Stimulated activated CD4-positive, alpha-beta T cell treated with anti-CD3 and anti-CD28 coated beads, Interleukin-2, amount 100 ng/mL, for 24 hours (primary cell): Measurements from ENCODE around the gene RXRA.

Experiments
- DNase-seq, 2 donors: peaks; one replicate each; pipeline ENCODE4 v3.0.0-alpha.2; 2020

RXRA gene

GRCh38 chr9:134477342-134477925 is 151.2 kb downstream of the RXRA start:
- DNase-seq = no peak

- no peak for DNase-seq
Measured at GRCh38 chr9:134477927-134478326, 151.7 kb downstream of the RXRA start.

GRCh38 chr9:134481762-134482161 is 155.5 kb downstream of the RXRA start:
- DNase-seq = no peak

GRCh38 chr9:134482226-134482625 is 156.0 kb downstream of the RXRA start:
- no peak for DNase-seq

- no peak for DNase-seq
Measured at GRCh38 chr9:134483361-134484184, 157.3 kb downstream of the RXRA start.

- no peak for DNase-seq
Measured at GRCh38 chr9:134484479-134484878, 158.2 kb downstream of the RXRA start.

- no peak for DNase-seq
Measured at GRCh38 chr9:134485653-134486052, 159.4 kb downstream of the RXRA start.

GRCh38 chr9:134486143-134486591 is 159.9 kb downstream of the RXRA start:
- no peak for DNase-seq

GRCh38 chr9:134486596-134486995 is 160.3 kb downstream of the RXRA start:
- DNase-seq = no peak
